Bronchial epithelial cell (primary cell): ENCODE measurements around the gene TUSC2. TPM values are rescaled to one million over a fixed set of nuclear protein-coding genes. Genes with fewer than 3 reads are reported as not detected.

Source experiments
- DNase-seq: peaks from one replicate; pipeline ENCODE4 v3.0.0-alpha.2; 2010; ENCODE audit warnings: low read depth
- FAIRE-seq: peaks from 2 replicates; lab custom pipeline; 2011; peaks lifted over from hg19 to GRCh38; lab: Jason Lieb, UNC
- H3K27me3 ChIP-seq: 2 replicates; pipeline ENCODE4 v1.5.1; 2011; ENCODE audit warnings: low read length; ENCODE audit not compliant: control insufficient read depth, insufficient read depth
- H3K36me3 ChIP-seq: 2 replicates; pipeline ENCODE4 v1.5.1; 2011; ENCODE audit warnings: low read length; ENCODE audit not compliant: control insufficient read depth, insufficient read depth
- H3K4me3 ChIP-seq: 2 replicates; pipeline ENCODE4 v1.5.1; 2011; ENCODE audit warnings: mild to moderate bottlenecking, low read depth, low read length, control low read depth
- total RNA-seq: library from RNA; depleted of rRNA; stranded (reverse); fragments of >200 nt; gene quantifications from 2 replicates; pipeline ENCODE4 v1.2.1, GENCODE V29; 2014
- TF ChIP-seq, protein P1 (sequence below): IDR thresholded peaks from 2 replicates; pipeline ENCODE4 v1.5.1; 2011; ENCODE audit warnings: mild to moderate bottlenecking, moderate library complexity, low read length, control low read depth, inconsistent platforms; ENCODE audit not compliant: insufficient read depth, severe bottlenecking

Gene TUSC2
- total RNA-seq, 1 donor from 2014 or later, result 21.9 TPM

DNA sequence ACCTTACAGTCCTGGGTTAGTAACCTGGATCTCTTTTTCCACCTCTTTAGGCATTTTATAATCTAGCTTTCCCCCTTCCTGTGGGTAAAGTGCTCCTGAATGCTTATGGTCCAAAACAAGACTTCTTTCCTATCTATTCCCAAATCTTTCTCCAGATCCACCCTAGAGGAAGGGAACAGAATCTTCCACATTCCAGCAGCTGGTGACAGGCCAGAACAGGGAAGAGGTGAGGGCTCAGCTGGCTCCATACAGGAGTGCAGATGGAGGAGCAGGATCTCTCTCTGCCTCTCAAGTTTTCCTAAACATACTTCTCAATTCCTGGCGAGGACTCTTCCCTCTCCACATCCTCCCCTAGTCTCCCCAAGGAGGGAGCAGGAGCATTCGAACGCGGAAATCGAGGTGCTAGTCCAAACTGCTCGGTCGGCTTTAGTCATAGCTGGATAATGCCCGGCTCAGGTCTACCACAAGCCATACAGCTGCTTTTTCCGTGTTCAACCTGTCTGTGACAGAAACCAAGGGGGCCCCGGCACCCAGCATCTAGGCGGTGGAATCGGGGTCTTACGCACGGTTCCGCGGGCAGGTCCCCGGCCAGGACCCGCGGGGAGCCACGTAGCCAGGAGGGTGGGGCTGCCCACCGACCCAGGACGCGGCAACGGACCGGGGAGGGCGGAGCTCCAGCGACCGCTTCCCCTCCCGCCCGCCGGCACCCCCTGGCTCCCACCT, 8.6 kb upstream of the TUSC2 start:
- DNase-seq (peak; percentile 53), FAIRE-seq (no peak)

DNA sequence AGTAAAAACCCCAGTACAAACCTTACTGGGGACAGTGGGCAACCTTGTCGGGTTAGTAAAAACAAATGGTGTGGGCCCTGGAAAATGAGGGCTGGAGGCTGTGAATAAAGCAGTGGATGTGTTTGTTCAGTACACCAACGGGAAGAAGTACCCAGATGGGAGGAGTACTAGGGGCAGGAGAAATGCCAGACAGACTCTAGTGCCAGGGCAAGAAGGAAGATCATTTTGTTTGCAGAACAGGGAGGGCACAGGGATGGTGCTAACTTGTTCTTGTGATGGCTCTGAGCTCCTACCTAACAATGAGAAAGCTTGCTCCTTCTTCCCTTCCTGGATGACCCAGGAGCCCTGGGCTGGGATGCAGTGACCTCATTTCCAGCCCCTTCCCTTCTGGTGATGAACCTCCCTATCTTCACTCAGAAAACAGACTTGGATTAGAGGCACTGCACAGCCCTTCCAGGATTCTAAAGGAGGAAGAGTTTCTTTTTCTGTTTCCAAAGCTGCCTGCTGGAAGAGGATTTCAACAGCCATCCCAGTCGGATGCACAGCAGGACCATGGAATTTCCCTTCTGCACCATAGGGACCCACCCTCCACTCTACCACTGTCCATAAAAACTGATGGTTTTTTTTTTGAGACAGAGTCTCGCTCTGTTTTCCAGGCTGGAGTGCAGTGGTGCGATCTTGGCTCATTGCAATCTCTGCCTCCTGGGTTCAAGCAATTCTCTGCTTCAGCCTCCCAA, 6.5 kb upstream of the TUSC2 start:
- peaks cover 16% of the 10 kb centered on the region for H3K36me3 ChIP-seq
- no peak for FAIRE-seq
- no peaks in the 10 kb centered on the region for H3K27me3 ChIP-seq
- H3K4me3 ChIP-seq, result no peak overlapping the region
- TF ChIP-seq, protein P1, sequence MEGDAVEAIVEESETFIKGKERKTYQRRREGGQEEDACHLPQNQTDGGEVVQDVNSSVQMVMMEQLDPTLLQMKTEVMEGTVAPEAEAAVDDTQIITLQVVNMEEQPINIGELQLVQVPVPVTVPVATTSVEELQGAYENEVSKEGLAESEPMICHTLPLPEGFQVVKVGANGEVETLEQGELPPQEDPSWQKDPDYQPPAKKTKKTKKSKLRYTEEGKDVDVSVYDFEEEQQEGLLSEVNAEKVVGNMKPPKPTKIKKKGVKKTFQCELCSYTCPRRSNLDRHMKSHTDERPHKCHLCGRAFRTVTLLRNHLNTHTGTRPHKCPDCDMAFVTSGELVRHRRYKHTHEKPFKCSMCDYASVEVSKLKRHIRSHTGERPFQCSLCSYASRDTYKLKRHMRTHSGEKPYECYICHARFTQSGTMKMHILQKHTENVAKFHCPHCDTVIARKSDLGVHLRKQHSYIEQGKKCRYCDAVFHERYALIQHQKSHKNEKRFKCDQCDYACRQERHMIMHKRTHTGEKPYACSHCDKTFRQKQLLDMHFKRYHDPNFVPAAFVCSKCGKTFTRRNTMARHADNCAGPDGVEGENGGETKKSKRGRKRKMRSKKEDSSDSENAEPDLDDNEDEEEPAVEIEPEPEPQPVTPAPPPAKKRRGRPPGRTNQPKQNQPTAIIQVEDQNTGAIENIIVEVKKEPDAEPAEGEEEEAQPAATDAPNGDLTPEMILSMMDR, result no peak
- no peak for DNase-seq

More for the DNA sequence above, 8.6 kb upstream of the TUSC2 start:
- peaks cover 1% of the 10 kb centered on the region for H3K36me3 ChIP-seq
- TF ChIP-seq, protein P1, result no peak
- peak overlapping the region; percentile 90 for H3K4me3 ChIP-seq
- no peaks in the 10 kb centered on the region for H3K27me3 ChIP-seq

DNA sequence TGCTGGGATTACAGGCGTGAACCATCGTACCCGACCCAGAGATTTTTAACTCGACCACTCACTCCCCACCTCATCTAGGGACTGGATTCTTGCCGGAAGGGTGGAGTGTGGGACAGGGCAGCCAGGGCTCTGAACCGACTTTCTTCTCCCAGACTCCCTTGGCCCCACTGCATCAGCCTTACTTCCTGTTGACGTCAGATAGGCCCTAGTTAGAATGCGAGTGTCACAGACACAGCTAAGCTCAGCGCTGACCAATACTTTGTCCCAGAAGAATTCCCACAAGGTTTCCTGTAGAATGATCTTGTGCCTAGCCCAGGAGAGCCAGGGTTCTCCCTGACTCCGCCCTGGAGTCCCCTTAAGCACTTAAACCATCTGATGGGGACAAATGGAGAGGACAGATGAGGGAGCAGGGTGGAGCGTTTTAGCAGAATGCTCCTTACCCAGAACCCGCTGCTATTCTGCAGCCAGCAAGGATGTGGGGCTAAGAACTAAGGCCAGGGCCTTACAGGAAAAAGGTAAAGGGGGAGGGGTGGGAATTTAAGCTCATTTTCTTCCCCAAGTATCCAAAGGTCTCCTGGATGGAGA, 5.8 kb upstream of the TUSC2 start:
- no peak for DNase-seq
- H3K27me3 ChIP-seq, result no peaks in the 10 kb centered on the region
- peaks cover 17% of the 10 kb centered on the region for H3K36me3 ChIP-seq
- TF ChIP-seq, protein P1, result no peak
- H3K4me3 ChIP-seq, result no peak overlapping the region
- FAIRE-seq, result no peak

DNA sequence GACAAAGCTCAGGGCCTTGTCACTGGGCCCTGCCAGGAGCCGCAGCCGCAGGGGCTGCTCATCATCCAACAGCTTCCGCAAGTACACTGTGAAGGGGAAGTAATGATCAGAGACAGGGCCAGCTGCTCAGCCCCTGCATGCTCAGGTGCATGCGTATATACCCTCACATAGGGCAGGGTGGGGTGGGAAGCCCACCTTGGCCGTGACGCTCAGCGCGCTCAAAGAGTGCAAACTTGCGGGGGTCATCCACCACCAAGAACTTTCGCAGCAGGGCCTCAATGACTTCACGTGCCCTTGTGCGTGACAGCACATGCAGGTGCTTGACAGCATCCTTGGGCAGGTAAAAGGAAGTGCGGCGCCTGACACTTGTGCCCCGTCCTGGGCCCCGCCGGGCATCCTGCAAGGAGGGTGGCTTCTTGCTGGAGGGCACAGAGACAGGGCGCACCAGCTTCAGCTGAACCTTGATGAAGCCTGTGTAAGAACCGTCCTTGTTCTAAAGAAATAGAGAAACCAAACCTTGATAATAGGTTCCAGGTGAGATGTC, 3.4 kb upstream of the TUSC2 start:
- no peak for DNase-seq
- Histone ChIP-seq H3K4me3 (no peak overlapping the region), H3K36me3 (peaks cover 17% of the 10 kb centered on the region), H3K27me3 (no peaks in the 10 kb centered on the region)
- TF ChIP-seq, protein P1, result no peak
- no peak for FAIRE-seq

DNA sequence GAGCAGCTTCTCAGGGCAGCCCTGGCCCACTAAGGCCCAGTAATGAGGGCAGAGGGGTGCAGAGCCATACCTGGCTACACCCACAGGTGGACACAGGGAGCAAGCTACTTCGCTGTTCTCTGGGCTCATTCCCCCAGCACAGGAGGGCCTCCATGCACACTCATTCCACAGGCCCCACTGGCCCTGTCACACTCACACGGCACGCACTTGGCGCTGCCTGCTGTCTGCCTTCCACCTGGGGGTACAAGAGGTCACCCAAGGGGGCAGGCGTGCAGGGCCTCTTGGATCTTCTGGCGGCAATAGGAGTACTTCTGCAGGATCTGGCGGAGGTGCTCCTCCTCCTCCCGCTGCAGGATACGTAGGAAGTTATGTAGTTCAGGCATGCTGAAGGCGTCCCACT, 2.3 kb upstream of the TUSC2 start:
- peaks cover 24% of the 10 kb centered on the region for H3K36me3 ChIP-seq
- DNase-seq (no peak), FAIRE-seq (no peak)
- H3K4me3 ChIP-seq, result no peak overlapping the region
- TF ChIP-seq, protein P1, result no peak
- no peaks in the 10 kb centered on the region for H3K27me3 ChIP-seq
